Neural crest cell (in vitro differentiated cells): ENCODE data around the gene DZIP1. TPM values are rescaled to one million over a fixed set of nuclear protein-coding genes. Genes with fewer than 3 reads are reported as not detected.

Source experiments
- DNase-seq: peaks from one replicate; pipeline ENCODE4 v3.0.0; 2021; ENCODE audit warnings: low read depth, mixed read lengths, low spot score
- H3K27ac Mint-ChIP-seq: one replicate; pipeline ENCODE4 v1.8.0; 2021; ENCODE audit warnings: mild to moderate bottlenecking, mixed read lengths; ENCODE audit not compliant: unreplicated experiment
- H3K27me3 Mint-ChIP-seq: 2 replicates; pipeline ENCODE4 v1.8.0; 2021; ENCODE audit warnings: low read depth, mild to moderate bottlenecking, mixed read lengths
- H3K36me3 Mint-ChIP-seq: 2 replicates; pipeline ENCODE4 v1.8.0; 2021; ENCODE audit warnings: low read depth, mild to moderate bottlenecking, mixed read lengths
- H3K4me1 Mint-ChIP-seq: 2 replicates; pipeline ENCODE4 v1.8.0; 2021; ENCODE audit warnings: mixed read lengths
- H3K4me3 Mint-ChIP-seq: one replicate; pipeline ENCODE4 v1.8.0; 2021; ENCODE audit warnings: mild to moderate bottlenecking, mixed read lengths
- H3K9me3 Mint-ChIP-seq: 2 replicates; pipeline ENCODE4 v1.8.0; 2021; ENCODE audit warnings: mixed read lengths
- CTCF ChIP-seq: fragments of 200-600 bp; sonication (generic); conservative IDR thresholded peaks from 2 replicates; pipeline ENCODE4 v1.5.0; 2021; ENCODE audit warnings: antibody characterized with exemption, mild to moderate bottlenecking
- total RNA-seq: library from RNA; stranded (reverse); gene quantifications from 2 replicates; pipeline ENCODE4 v1.2.1, GENCODE V29; 2021

DZIP1 gene
- total RNA-seq, 1 donor from 2014 or later = 71.1 TPM

- no peak for TF ChIP-seq CTCF
- no peak overlapping the region for H3K4me3 Mint-ChIP-seq
- DNase-seq = no peak
- H3K36me3 Mint-ChIP-seq = peaks cover 44% of the 10 kb centered on the region
- no peaks in the 10 kb centered on the region for H3K27me3 Mint-ChIP-seq
- H3K9me3 Mint-ChIP-seq = no peaks in the 10 kb centered on the region
- no peak overlapping the region for H3K27ac Mint-ChIP-seq
- H3K4me1 Mint-ChIP-seq = peaks cover 6% of the 10 kb centered on the region
These were observed 23.5 kb downstream of the DZIP1 start for GRCh38 chr13:95620825-95621498.

- Mint-ChIP-seq H3K27ac (no peak overlapping the region), H3K9me3 (no peaks in the 10 kb centered on the region), H3K36me3 (peaks cover 41% of the 10 kb centered on the region), H3K4me1 (peaks cover 6% of the 10 kb centered on the region), H3K27me3 (no peaks in the 10 kb centered on the region), H3K4me3 (no peak overlapping the region)
- no peak for DNase-seq
- TF ChIP-seq CTCF = no peak
These were observed 24.3 kb downstream of the DZIP1 start for GRCh38 chr13:95620030-95620824.

- no peak for TF ChIP-seq CTCF
- Mint-ChIP-seq H3K4me1 (peaks cover 6% of the 10 kb centered on the region), H3K4me3 (no peak overlapping the region), H3K36me3 (peaks cover 34% of the 10 kb centered on the region), H3K27ac (no peak overlapping the region), H3K27me3 (no peaks in the 10 kb centered on the region), H3K9me3 (no peaks in the 10 kb centered on the region)
- no peak for DNase-seq
These were observed 29.0 kb downstream of the DZIP1 start for GRCh38 chr13:95615539-95615938.

GRCh38 chr13:95614641-95615245 lies 29.8 kb downstream of the DZIP1 start:
- no peak for DNase-seq
- TF ChIP-seq CTCF = no peak
- Mint-ChIP-seq H3K27ac (peak overlapping the region; percentile 28), H3K27me3 (no peaks in the 10 kb centered on the region), H3K9me3 (no peaks in the 10 kb centered on the region), H3K36me3 (peaks cover 26% of the 10 kb centered on the region), H3K4me3 (no peak overlapping the region), H3K4me1 (peaks cover under 1% of the 10 kb centered on the region)

GRCh38 chr13:95608640-95609323 lies 35.7 kb downstream of the DZIP1 start:
- Mint-ChIP-seq H3K27ac (peak overlapping the region; percentile 35), H3K4me1 (no peaks in the 10 kb centered on the region), H3K4me3 (no peak overlapping the region), H3K36me3 (peaks cover 12% of the 10 kb centered on the region), H3K27me3 (no peaks in the 10 kb centered on the region), H3K9me3 (no peaks in the 10 kb centered on the region)
- no peak for TF ChIP-seq CTCF
- DNase-seq = no peak
